B cell (primary cell): ENCODE measurements around the gene USH1C. TPM values are rescaled to one million over a fixed set of nuclear protein-coding genes. Genes with fewer than 3 reads are reported as not detected.

ENCODE experiments used
- ATAC-seq: fragments of 200-7000 bp; cut with Tn5 transposase; one replicate; pipeline ENCODE4 v1.10.0; 2021; ENCODE audit warnings: low read depth, mild to moderate bottlenecking, moderate number of reproducible peaks, moderate library complexity
- CTCF ChIA-PET: fragments of 350-600 bp; sonication (Branson Sonifier 250); formaldehyde crosslinking; loops from one replicate; lab custom pipeline; 2021; ENCODE audit warnings: antibody characterized with exemption, inconsistent platforms; lab: Charles Lee
- POLR2A ChIA-PET: fragments of 350-600 bp; sonication (Branson Sonifier 250); formaldehyde crosslinking; loops from one replicate; lab custom pipeline; 2021; ENCODE audit warnings: antibody characterized with exemption; lab: Charles Lee
- DNase-seq: peaks from one replicate; pipeline ENCODE4 v3.0.0; 2013
- H2AFZ ChIP-seq: 2 replicates; pipeline ENCODE4 v1.6.1; 2012; ENCODE audit warnings: mild to moderate bottlenecking, low read depth, low read length; ENCODE audit not compliant: insufficient read depth, poor library complexity, severe bottlenecking
- H3K27ac ChIP-seq, 2 donors: 1 replicate in 1 of 2; 2 replicates in 1 of 2; pipeline ENCODE4 v1.5.1; 2012 to 2013; ENCODE audit warnings: low read length in 2 of 2, mild to moderate bottlenecking in 2 of 2, moderate library complexity in 1 of 2
- H3K27me3 ChIP-seq, 4 experiments: fragments of 200-600 bp in 1 of 4; sonication (generic) in 1 of 4; replicated peaks in 1 of 4; 1 replicate in 2 of 4; 2 replicates in 2 of 4; pipeline versions ENCODE4 v1.6.1 to v1.7.0; 2013 to 2016; ENCODE audit warnings: low read length in 3 of 4, mild to moderate bottlenecking in 2 of 4, mixed read lengths in 1 of 4, moderate library complexity in 1 of 4; ENCODE audit not compliant: insufficient read depth in 4 of 4, control insufficient read depth in 3 of 4; ENCODE audit errors: control extremely low read depth in 1 of 4
- H3K36me3 ChIP-seq, 2 experiments: replicated peaks in 1 of 2; 1 replicate in 1 of 2; 2 replicates in 1 of 2; pipeline versions ENCODE4 v1.6.1 to v1.7.1; 2013; ENCODE audit warnings: low read length in 1 of 2; ENCODE audit not compliant: insufficient read depth in 2 of 2, control insufficient read depth in 1 of 2; ENCODE audit errors: control extremely low read depth in 1 of 2, extremely low read depth in 1 of 2
- H3K4me1 ChIP-seq, 2 donors: fragments of 200-600 bp in 1 of 2; sonication (generic) in 1 of 2; 1 replicate in 1 of 2; 2 replicates in 1 of 2; pipeline versions ENCODE4 v1.5.1 to v1.6.1; 2013 to 2017; ENCODE audit warnings: low read length in 2 of 2; ENCODE audit not compliant: control insufficient read depth in 2 of 2, insufficient read depth in 2 of 2
- H3K4me2 ChIP-seq: replicated peaks from 2 replicates; pipeline ENCODE3; 2012; ENCODE audit warnings: mild to moderate bottlenecking, low read depth, low read length; ENCODE audit not compliant: poor library complexity, severe bottlenecking
- H3K4me3 ChIP-seq, 5 experiments: fragments of 200-600 bp in 1 of 5; sonication (generic) in 1 of 5; 1 replicate in 3 of 5; 2 replicates in 2 of 5; pipeline versions ENCODE4 v1.5.1 to v1.7.0; 2011 to 2016; ENCODE audit warnings: low read length in 4 of 5, mild to moderate bottlenecking in 4 of 5, low read depth in 2 of 5, control low read depth in 1 of 5, moderate library complexity in 1 of 5; ENCODE audit not compliant: insufficient read depth in 1 of 5; ENCODE audit errors: control extremely low read depth in 1 of 5, extremely low read depth in 1 of 5
- H3K79me2 ChIP-seq: fragments of 200-600 bp; sonication (generic); one replicate; pipeline ENCODE4 v1.6.0; 2016; ENCODE audit warnings: low read length; ENCODE audit not compliant: control insufficient read depth, insufficient read depth
- H3K9ac ChIP-seq: fragments of 200-600 bp; sonication (generic); 2 replicates; pipeline ENCODE4 v1.6.1; 2017; ENCODE audit warnings: mild to moderate bottlenecking, low read length, moderate library complexity
- H3K9me3 ChIP-seq, 3 donors: one replicate each; pipeline versions ENCODE4 v1.6.1 to v1.7.1; 2013; ENCODE audit warnings: low read length in 2 of 3; ENCODE audit not compliant: control insufficient read depth in 2 of 3, insufficient read depth in 1 of 3; ENCODE audit errors: control extremely low read depth in 1 of 3
- H4K20me1 ChIP-seq: 2 replicates; pipeline ENCODE4 v1.6.0; 2012; ENCODE audit warnings: mild to moderate bottlenecking, low read length; ENCODE audit not compliant: insufficient read depth, control insufficient read depth, poor library complexity, severe bottlenecking
- H3K27ac Mint-ChIP-seq: one replicate; pipeline ENCODE4 v1.8.0; 2021; ENCODE audit warnings: mixed read lengths
- H3K27me3 Mint-ChIP-seq: one replicate; pipeline ENCODE4 v1.8.0; 2021; ENCODE audit warnings: mixed read lengths
- H3K4me1 Mint-ChIP-seq: one replicate; pipeline ENCODE4 v1.8.0; 2021; ENCODE audit warnings: mixed read lengths
- H3K4me3 Mint-ChIP-seq: one replicate; pipeline ENCODE4 v1.8.0; 2021; ENCODE audit warnings: mixed read lengths
- H3K9me3 Mint-ChIP-seq: one replicate; pipeline ENCODE4 v1.8.0; 2022; ENCODE audit warnings: mixed read lengths; ENCODE audit not compliant: insufficient read depth
- CTCF ChIP-seq: fragments of 200-600 bp; IDR thresholded peaks from one replicate; pipeline ENCODE4 v1.8.0; 2022; ENCODE audit warnings: antibody characterized with exemption, mild to moderate bottlenecking
- EZH2 ChIP-seq: IDR thresholded peaks from 2 replicates; pipeline ENCODE4 v1.6.1; 2012; ENCODE audit warnings: borderline replicate concordance, low read depth, mild to moderate bottlenecking, moderate library complexity, low read length; ENCODE audit not compliant: insufficient read depth, poor library complexity, severe bottlenecking
- WGBS: methylation state at CpG from one replicate; pipeline ENCODE4 v1.1.5; 2013; ENCODE audit warnings: missing lambda C conversion rate; ENCODE audit not compliant: insufficient coverage; 5-methylcytosine and 5-hydroxymethylcytosine counted together
- intact Hi-C: fragments of 100-400 bp; cut with micrococcal nuclease; formaldehyde crosslinking; loops from one replicate; pipeline ENCODE4 v1.10.0; 2022
- polyA plus RNA-seq: library from polyadenylated mRNA; depleted of rRNA; stranded (reverse); fragments of >200 nt; gene quantifications from 2 replicates; pipeline ENCODE4 v1.2.3, GENCODE V29; 2012
- total RNA-seq, 2 donors: library from RNA; stranded (reverse); fragments of 120-200 nt in 1 of 2; gene quantifications; 1 replicate in 1 of 2; 2 replicates in 1 of 2; pipeline versions ENCODE4 v1.2.3 to v1.2.4, GENCODE V29; 2013 to 2022

USH1C gene
- total and polyA plus RNA-seq, 2 donors (not counting 1 experiment from before 2014, with no cell fraction given) = not detected

GRCh38 chr11:17519061-17519885 is 24.9 kb downstream of the USH1C start:
- Mint-ChIP-seq H3K4me1 (no peaks in the 10 kb centered on the region), H3K27ac (no peak overlapping the region), H3K4me3 (no peak overlapping the region), H3K27me3 (peaks cover 6% of the 10 kb centered on the region), H3K9me3 (no peaks in the 10 kb centered on the region)
- no peaks in the 10 kb centered on the region for H3K4me1 ChIP-seq
- intact Hi-C loops = no loop called here
- H3K27ac ChIP-seq = no peak overlapping the region
- H3K4me3 ChIP-seq = no peak overlapping the region
- H3K36me3 ChIP-seq = no peaks in the 10 kb centered on the region
- no peaks in the 10 kb centered on the region for H3K9me3 ChIP-seq
- no peak overlapping the region for H3K9ac ChIP-seq
- 89% methylated on average over 4 of the region's 7 CpGs for WGBS
- peaks cover 0 to 2% (median 0%) of the 10 kb centered on the region in 4 experiments for H3K27me3 ChIP-seq
- ChIA-PET POLR2A (no interaction called here), CTCF (interaction anchor here (1.0 to 1.9 kb wide), 3 partner anchors 9 to 135 kb away, joined by 3 to 10 read pairs (median 4); no protein-coding TSS in a partner anchor)
- no peaks in the 10 kb centered on the region for H3K79me2 ChIP-seq
- no peak overlapping the region for H3K4me2 ChIP-seq
- ATAC-seq (no peak), DNase-seq (no peak)
- no peak for TF ChIP-seq CTCF
- no peak for TF ChIP-seq EZH2
- no peak overlapping the region for H2AFZ ChIP-seq
- no peaks in the 10 kb centered on the region for H4K20me1 ChIP-seq

GRCh38 chr11:17518366-17518765 is 25.9 kb downstream of the USH1C start:
- H3K9me3 Mint-ChIP-seq = no peaks in the 10 kb centered on the region
- intact Hi-C loops = no loop called here

More at GRCh38 chr11:17518366-17518765, 25.9 kb downstream of the USH1C start:
- no peak overlapping the region for H3K27ac ChIP-seq
- no peak overlapping the region for H3K4me3 ChIP-seq
- H4K20me1 ChIP-seq = no peaks in the 10 kb centered on the region
- H3K36me3 ChIP-seq = no peaks in the 10 kb centered on the region
- Mint-ChIP-seq H3K4me1 (no peaks in the 10 kb centered on the region), H3K4me3 (no peak overlapping the region), H3K27me3 (peaks cover 6% of the 10 kb centered on the region), H3K27ac (no peak overlapping the region)
- ChIA-PET CTCF (interaction anchor here (1.0 to 1.9 kb wide), 3 partner anchors 10 to 135 kb away, joined by 4 to 10 read pairs (median 5); no protein-coding TSS in a partner anchor), POLR2A (no interaction called here)
- no peak overlapping the region for H3K9ac ChIP-seq
- ATAC-seq (no peak), DNase-seq (no peak)
- TF ChIP-seq EZH2 (no peak), CTCF (no peak)
- H3K79me2 ChIP-seq = no peaks in the 10 kb centered on the region
- H3K9me3 ChIP-seq = no peaks in the 10 kb centered on the region
- H3K27me3 ChIP-seq = peaks cover 0 to 2% (median 0%) of the 10 kb centered on the region in 4 experiments
- H3K4me1 ChIP-seq = no peaks in the 10 kb centered on the region
- H3K4me2 ChIP-seq = no peak overlapping the region
- H2AFZ ChIP-seq = no peak overlapping the region
- 77% methylated on average over 2 of the region's 2 CpGs for WGBS
